OCI-LY1 (cell line): Measurements from ENCODE around the gene MPP2.

ENCODE experiments used
- CTCF ChIP-seq: fragments of 200-600 bp; sonication (generic), shearing (Covaris generic); IDR thresholded peaks from 2 replicates; pipeline ENCODE4 v1.5.1; 2017; ENCODE audit warnings: mild to moderate bottlenecking, antibody characterized with exemption, low read length, moderate library complexity, mixed read lengths
- EZH2 ChIP-seq: fragments of 200-600 bp; sonication (generic), shearing (Covaris generic); IDR thresholded peaks from 2 replicates; pipeline ENCODE4 v1.8.0; 2017; ENCODE audit warnings: borderline replicate concordance, mixed run types, mild to moderate bottlenecking, antibody characterized with exemption, low read length, moderate library complexity, mixed read lengths

GRCh38 chr17:43841282-43841681 lies 66.1 kb downstream of the MPP2 start:
- no peak for TF ChIP-seq CTCF
- TF ChIP-seq EZH2: no peak
